Non-pigmented ciliary epithelial cell (primary cell): Measurements from ENCODE around the gene CHRNA9.

Source experiments
- DNase-seq: peaks from one replicate; pipeline ENCODE4 v3.0.0-alpha.2; 2010; ENCODE audit warnings: low read depth

The CHRNA9 gene

DNA sequence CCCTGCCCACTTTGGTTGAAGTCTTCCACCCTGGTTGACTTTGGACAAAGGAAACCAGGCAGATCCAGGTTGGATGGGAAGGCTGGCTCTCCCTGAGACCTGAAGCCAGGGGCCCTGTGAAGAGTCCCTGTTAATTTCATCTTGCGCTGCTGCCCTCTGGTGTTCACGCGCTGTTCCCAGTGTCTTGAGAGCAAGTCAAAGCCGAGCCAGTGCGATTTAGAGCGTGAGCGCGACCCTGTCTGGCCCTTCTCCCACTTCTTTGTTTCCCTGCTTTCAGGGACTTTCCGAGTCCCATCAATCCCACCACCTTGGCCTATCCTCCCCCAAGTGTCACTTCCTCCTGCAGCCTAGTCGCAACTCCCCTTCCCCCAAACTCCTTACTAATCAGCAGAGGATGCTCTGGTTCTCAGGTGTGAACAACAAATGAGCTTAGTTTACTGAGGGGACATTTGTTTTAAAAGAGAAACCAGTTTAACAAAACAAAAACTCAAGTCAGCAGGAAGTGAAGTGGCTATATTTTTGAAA, 25.8 kb upstream of the CHRNA9 start:
- DNase-seq: no peak

DNA sequence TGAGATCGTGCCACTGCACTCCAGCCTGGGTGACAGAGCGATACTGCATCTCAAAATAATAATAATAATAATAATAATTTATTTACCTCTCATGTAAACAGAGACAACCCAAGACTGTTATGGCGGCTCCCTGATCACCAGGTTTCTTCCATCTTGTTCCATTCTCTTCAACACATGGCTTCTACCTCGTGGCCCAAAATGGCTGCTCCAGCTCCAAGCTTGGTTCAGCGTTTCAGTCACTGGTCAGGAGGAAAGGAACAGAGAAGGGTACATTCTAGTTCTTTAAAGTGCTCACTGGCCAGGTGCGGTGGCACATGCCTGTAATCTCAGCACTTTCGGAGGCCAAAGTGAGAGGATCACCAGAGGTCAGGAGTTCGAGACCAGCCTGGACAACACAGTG, 24.9 kb upstream of the CHRNA9 start:
- no peak for DNase-seq

DNA sequence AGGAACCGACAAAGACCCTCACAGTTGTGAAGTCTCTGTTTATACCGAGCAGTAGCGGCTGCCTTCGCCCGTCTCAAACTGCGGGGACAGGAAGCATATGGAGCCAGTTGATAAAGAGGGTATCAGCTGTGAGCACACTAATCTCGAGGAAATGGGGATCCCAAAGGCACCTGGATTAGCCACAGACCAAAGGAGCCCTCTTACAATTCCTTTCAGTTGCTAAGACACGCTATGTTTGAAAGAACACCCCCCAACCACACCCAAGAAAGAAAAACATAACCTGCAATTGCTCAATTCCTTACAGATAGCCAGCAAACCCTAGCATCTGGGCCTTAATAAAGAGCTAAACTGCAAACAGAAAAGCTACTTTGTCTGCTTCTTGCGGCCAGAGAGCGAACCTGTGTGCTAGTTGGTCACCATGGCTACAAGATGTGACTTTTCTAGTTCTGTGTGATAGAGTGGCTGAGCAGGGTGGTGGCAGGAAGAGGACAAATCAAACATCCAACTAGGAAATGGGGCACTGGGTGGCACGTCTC, 23.3 kb upstream of the CHRNA9 start:
- no peak for DNase-seq

DNA sequence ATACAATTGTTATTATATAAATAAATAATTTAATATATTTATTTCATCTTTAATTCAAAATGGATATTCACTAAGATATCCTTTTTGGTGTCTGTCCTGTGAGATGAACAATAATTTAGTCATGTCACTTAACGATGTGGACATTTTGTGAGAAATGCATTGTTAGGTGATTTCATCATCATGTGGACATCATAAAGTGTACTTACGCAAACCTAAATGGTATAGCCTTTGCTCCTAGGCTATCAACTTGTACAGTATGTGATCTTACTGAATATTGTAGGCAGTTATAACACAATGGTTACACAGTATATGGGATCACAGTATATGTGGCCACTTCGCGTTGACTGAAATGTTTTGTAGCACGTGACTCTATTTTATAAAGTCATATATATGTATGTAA, 20.2 kb upstream of the CHRNA9 start:
- DNase-seq: no peak

DNA sequence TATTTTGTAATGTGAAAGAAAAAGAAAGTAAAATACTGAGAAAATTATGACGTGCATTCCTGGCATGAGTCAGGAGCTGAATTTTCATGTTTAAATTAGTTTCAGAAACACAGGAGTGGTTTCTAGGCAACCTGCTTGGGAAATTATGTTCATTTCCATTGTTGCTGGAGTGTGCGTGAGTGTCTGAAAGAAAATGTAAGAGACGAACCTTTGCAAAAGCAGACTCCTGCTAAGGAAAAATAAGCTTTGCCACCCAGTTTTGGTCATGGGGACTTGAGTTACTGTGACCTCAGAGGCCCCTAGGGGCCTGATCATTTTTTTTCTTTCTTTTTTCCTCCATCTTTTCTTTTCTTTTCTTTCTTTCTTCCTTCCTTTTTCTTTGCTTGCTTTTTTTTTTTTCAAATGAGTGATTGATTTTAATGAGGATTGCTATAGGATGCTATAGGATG, 18.8 kb upstream of the CHRNA9 start:
- DNase-seq: no peak

DNA sequence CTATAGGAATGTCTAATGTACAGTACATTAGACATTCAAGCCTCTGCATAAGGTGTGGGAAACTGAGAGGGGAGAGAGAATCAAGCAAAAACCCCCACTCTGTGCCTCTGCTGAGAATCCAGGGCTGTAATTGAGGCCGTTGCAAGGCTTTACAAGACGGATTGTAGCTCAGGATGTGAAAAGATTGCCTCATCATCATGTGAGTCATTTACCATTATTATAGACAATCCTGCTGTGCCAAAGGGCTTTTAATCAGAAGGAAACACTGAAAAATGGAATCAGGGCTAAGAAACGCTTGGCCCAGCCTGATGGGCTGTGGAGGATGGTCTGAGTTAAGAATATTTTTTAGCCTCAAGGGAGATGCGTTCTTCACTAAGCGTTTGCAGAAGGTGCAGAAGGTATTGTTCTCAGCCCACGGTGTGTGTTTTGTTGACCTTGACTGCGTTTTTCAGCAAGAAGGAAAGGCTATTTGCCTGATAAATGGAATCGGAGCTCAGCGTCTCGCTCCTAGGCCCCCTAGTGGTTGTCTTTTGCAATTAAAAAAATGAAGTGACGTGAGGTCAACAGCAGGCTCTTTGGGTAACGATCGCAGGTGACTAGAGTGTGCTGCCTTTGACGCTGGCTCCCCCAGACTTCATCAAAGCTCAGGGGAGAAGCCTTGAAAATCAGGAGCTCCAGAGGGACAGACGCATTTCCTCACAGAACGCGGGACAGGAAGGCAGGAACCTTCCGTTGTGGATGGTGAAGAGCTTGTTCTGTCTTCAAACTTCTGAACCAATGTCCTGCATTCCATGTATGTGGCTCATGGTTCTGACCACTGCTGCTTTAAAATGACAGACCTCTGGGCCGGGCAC, 18.1 kb upstream of the CHRNA9 start:
- DNase-seq: no peak

DNA sequence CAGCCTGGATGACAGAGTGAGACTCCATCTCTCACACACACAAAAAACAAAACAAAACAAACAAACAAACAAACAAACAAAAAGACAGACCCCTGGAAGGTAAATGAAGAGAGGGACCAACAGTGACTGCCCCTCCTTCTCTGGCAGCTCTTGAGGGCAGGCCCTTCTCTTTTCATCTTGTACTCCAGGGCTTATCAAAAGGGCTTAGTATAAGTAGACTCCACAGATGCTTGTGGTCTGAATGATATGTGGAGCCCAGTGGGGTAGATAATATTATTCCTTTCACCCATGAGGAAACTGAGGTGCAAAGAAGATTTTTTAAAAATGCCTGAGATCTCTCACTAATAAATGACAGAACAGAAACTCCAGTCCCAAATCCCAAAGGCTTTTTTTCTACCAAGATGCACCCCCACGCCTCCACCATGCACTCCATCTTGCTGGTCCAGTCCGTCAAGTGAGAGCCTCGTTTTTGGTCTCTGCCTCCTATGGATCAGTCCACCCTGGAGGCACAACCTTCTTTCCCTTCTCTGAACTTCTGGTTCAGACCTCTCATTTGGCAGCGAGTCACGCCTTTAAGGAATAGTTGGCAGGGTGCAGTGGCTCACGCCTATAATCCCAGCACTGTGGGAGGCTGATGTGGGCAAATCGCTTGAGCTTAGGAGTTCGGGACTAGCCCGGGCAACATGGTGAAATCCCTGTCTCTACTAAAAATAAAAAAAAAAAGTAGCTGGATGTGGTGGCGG, 17.0 kb upstream of the CHRNA9 start:
- no peak for DNase-seq

DNA sequence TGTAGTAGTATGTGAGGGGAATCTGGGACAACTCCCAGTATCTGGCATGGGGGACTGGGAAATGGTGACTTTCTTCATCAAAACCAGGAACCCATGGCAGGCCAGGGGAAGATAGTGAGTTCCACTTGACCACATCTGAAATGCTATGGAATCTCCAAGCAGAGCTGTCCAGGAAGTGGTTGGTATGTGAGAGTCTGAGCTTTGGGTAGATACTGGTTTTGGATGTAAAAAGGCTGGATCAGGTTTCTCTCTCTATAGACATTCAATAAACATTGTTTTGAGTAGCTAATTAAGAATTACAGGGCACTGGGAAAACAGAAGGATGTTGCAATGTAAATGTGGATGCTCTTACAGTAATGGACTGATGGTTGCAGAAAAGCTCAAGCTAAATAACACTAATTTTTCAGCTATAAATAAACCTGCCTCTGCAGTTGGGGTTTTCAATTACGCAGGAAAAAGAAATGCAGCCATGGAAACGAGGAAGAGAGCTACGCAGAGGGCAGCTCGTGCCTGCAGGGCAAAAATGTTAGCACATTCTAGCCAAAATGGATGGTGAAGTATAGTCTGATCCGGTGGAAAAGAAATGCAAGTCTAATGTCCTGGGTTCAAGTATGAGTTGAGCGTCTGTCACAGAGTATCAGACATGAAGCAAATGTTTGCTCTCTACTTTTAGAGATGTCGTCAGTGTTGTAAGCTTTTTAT, 13.4 kb upstream of the CHRNA9 start:
- no peak for DNase-seq

DNA sequence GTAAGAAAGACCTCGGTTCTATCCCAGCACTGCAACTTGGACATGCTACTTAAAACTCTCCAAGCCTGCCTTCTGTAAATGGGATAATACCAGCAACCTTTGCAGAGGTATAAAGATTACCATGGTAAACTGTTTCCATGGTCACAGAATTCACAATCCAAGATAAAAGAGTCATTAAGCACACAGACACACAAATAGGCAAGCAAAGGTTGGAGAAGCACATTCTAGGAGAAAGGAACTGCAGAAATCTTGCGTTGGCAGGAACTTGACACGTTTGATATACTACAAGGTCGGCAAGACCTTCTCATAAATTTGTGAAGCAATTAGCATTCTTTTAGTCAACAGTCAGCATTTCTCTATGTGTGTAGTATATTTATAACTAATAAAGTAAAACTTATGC, 12.3 kb upstream of the CHRNA9 start:
- no peak for DNase-seq

DNA sequence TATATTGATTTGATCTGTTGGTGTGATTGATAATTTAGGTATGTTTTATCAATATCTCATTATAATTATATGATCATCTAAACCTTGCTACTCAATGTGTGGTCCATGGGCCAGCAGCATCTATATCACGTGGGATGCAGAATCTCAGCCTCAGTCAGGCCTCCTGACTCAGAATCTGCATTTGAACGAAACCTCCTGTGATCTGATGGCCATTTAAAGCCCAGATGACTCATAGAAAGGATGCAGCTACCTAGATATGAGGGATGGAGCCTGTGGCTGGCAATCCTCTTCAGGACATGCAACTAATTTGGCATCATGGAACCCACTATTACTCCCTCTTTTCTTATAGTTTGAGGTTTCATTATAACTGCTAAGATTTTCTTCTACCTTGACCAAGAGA, 11.3 kb upstream of the CHRNA9 start:
- DNase-seq: no peak

DNA sequence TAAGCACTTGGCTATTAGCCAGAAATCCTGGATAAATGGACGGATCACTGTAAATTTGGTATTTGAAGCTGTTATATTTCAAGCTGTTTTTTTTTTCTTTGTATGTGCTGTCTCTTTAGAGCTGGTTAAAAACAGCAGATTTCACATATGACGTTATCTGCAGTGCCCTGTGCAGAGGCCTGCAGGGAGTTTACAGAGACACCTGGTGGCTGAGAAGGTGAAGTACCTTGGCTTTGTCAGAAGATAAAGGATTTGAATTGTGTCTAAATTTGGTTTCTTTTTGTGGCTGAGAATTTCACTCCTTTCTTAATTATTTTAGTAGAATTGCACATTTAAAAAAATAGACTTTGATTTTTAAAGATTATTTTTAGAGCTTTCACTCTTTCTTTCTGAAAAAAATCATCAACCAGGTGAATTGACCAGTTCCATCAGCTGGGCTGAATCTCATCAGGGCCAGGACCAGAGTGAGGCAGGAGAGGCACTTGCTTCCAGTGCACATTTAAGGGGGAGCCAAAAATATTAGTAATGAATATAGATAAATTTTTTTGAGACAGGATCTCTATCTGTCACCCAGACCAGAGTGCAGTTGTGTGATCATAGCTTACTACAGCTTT, 9.6 kb upstream of the CHRNA9 start:
- no peak for DNase-seq

DNA sequence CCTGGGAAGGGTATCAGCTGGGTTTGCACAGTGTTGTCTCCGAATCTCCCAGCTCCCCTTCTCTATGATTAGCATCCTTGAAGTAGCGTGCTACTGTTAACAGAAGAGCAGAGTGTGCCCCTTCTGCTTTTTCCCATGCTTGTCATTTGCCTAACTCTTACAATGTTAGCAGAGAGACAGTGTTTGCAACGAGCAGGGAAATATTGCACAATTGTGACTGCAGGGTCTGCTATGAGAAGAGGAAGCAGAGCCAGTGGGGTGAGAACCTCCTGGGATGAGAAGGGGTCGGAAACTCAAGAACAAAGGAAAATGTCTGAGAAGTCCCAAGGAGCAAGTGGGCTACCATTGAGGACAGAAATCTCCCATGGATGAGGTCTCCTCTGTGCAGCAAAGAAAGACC, 7.8 kb upstream of the CHRNA9 start:
- DNase-seq: no peak

DNA sequence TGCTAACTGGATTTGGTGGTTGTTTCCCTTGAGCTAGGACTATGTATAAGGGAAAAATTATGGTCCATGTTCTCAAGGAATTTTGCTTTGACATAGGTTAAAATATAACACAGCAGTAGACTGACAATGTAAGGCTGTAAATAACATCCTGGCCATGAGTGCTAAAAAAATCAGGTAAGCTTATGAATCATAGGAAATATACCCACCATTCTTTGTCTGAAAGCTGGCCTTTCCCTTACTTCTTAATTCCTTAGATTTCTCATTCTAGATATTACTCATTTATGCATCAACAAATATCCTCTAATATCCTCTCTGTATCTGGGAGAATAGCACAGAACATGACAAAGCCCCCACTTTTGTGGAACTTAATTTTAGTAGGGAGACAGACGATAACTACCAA, 6.8 kb upstream of the CHRNA9 start:
- DNase-seq: no peak

DNA sequence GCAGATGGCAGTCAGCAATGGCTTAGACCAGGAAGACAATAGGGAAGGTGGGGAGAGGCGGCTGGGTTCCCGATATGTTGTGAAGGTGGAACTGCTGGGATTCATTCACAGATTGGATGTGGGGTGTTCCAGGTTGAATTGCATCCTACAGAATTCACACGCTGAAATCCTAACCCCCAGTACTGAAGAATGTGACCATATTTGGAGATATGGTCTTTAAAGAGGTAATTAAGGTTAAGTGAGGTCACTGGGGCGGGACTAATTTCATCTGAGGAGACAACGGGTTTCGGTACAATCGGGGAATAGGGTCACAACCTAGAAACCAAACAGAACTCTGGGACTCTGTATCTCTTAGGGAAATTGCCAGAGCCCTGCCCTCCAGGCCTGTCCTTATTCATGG, 5.3 kb upstream of the CHRNA9 start:
- DNase-seq: no peak

DNA sequence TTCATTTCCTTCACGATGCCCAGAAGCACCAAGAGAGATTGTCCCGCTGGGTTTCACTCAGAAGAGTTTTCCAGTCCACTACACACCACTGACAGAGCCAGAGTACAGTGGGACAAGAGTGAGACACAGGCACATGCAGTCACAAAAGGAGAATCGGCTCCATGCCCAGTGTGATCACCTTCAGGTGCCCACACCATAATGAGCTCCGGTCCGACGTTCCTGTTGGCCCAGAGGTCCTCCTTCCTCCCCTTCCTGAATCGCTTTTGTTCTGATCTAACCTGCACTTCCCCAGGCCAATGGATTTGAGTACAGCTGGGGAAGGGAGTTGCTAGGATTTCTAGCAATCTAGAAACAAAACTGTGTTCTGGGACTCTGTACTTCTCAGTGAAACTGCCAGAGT, 4.6 kb upstream of the CHRNA9 start:
- no peak for DNase-seq

DNA sequence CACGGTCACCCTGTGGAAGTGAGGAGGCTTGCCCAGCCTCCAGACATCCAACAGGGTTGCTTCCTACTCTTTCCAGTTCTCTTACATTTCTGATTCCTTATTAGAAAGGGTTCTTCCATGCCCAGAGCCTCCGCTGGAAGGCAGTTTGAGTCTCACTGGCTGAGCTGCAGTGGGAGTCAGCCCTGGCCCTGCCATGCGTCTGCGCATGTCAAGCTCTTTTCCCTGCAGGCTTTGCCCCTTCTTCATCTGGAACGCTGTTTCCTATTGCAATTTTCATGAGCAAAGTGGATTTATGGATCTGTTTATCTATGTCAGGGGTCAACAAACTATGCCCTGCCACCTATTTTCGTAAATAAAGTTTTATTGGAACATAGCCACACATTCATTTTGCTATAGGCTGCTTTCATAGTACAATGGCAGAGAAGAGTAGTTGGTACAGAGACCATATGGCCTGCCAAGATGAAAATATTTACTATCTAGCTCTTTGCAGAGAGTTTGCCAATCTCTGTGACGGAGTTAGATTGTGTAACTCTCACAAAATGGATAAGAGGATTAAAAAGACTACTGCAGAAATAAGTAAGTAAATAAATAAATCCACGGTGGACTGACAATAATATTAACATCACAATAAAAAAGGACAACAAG, 3.9 kb upstream of the CHRNA9 start:
- no peak for DNase-seq

DNA sequence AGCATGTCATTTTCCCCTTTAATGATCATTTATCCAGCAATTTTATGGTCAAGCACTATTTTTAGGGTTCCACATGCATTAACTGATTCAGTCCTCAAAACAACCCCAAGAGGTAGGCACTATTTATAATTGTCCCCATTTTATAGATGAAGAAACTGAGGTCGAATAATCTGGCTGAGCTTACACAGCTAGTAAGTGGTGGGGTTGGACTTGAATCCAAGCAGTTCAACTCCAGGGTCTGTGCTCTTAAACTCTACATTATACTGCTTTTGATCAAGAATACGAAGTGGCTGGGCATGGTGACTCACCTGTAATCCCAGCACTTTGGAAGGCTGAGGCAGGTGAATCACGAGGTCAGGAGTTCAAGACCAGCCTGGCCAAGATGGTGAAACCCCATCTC, 3.2 kb upstream of the CHRNA9 start:
- no peak for DNase-seq

DNA sequence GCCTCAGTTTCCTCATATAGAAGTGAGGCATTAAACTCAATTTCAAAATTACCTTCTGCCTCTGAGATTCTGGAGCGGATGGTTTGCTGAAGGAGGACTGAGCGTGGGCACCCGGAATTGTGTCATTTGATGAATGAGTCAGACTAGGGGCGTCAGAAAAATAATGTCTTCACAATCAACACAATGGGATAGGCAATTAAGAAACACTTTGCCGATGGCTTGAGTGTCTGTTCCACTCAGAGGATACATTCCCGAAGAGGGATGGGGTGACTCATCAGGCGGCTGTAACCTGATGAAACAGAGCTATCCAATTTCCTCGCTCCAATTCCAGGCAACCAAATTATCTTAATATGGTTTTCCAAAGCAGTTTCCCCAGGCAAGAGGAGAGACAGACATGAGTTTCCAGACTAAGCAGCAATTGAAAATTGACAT, 1.2 kb upstream of the CHRNA9 start:
- DNase-seq: no peak

DNA sequence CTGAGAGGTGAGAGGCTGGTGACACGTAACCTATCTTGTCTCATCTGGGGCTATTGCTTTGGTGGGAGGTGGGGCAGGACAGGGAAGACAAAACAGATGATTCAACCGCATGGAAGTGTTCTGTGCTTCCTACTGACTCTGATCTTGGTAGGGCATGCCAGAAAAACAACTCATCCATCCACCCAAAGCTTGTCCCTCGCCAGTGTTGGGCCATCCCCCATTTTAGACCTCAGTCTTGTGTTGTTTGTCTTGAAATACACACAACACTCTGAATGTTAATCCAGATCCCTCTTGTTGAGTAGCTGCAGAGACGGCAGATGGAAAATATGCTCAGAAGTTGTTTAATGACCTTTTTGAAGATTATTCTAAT, 377 bp downstream of the CHRNA9 start:
- DNase-seq: no peak

DNA sequence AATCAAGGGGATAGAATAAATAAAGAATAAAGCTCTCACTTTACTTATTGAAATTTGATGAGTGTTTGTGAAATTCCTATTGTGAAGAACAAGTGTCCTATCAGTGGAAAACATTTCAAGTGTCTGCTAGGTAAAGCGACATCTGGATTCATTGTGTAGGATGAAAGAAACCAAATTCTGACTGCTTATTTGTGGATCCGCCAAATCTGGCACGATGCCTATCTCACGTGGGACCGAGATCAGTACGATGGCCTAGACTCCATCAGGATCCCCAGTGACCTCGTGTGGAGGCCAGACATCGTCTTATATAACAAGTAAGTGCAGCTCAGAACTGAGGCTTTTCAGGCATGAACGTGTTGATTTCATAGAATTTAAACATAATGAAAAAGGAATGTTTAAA, 1.9 kb downstream of the CHRNA9 start:
- DNase-seq: no peak

DNA sequence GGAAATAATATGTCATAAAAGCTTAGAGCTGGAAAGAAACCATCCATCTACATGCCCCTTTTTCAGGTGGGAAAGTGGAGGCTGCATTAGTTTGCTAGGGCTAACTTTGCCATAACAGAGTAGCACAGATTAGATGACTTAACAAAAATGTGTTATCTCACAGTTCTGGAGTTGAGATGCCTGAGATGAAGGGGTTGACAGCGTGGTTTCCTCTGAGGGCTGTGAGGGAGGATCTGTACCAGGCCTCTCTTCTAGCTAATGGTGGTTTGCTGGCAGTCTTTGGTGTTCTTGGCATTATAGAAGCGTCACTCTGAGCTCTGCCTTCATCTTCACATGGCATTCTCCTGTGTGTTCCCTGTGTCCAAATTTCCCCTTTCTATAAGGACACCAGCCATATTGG, 2.4 kb downstream of the CHRNA9 start:
- no peak for DNase-seq

DNA sequence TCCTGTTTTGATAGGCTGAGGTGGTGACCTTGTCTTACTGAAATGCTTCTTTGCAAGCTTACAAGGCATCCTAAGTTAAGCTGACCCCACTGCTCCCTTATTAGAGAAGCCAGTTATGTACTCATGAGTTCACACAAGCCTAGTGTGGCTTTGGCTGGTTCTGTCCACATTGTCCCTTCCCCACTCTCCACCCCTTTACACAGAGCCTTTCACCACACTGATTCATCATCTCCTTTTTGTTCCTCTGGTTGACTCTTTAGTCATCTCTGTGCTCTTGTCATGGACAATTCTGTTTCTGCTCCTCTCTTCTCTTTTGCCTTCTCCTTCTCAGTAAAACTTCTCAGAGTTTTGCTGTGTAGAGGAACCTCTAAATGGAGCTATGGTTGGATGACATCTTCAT, 4.9 kb downstream of the CHRNA9 start:
- DNase-seq: no peak
